ENCODE results near the gene XRN2.
"Not testable (repeated sequence)": the region's sequence is repeated elsewhere in the genome, so short reads cannot be mapped to it uniquely, and the experiment has no call there.

The XRN2 gene

GRCh38 chr20:21391185-21391971 is 88.2 kb downstream of the XRN2 start:
- no peak for DNase-seq

GRCh38 chr20:21391972-21392352 is 88.8 kb downstream of the XRN2 start:
- no peak for DNase-seq

GRCh38 chr20:21393166-21393565 is 90.0 kb downstream of the XRN2 start:
- DNase-seq, result no peak

GRCh38 chr20:21393816-21394519 is 90.8 kb downstream of the XRN2 start:
- no peak for DNase-seq

- DNase-seq, result no peak
Observed at GRCh38 chr20:21394551-21394950, 91.4 kb downstream of the XRN2 start.

- DNase-seq, result no peak
Observed at GRCh38 chr20:21395051-21395665, 92.0 kb downstream of the XRN2 start.

- no peak for DNase-seq
Observed at GRCh38 chr20:21395666-21396598, 92.8 kb downstream of the XRN2 start.

GRCh38 chr20:21396599-21397340 is 93.6 kb downstream of the XRN2 start:
- DNase-seq, result no peak

GRCh38 chr20:21397341-21398108 is 94.4 kb downstream of the XRN2 start, which contains the start of gene NKX2-4:
TSS of gene NKX2-4 (minus strand) at chr20:21397526. CDS start at chr20:21397399, 127 bp downstream.
- no peak for DNase-seq

GRCh38 chr20:21398109-21399004 is 95.2 kb downstream of the XRN2 start:
- no peak for DNase-seq

- DNase-seq, result no peak
Observed at GRCh38 chr20:21399005-21399475, 95.9 kb downstream of the XRN2 start.

GRCh38 chr20:21411725-21412124 is 108.6 kb downstream of the XRN2 start:
- DNase-seq, result no peak

GRCh38 chr20:21413996-21414395 is 110.9 kb downstream of the XRN2 start:
- DNase-seq, result not testable (repeated sequence)

- DNase-seq, result not testable (repeated sequence)
Observed at GRCh38 chr20:21419147-21419546, 116.0 kb downstream of the XRN2 start.

GRCh38 chr20:21421601-21422236 is 118.6 kb downstream of the XRN2 start:
- no peak for DNase-seq

- DNase-seq, result not testable (repeated sequence)
Observed at GRCh38 chr20:21423712-21424111, 120.6 kb downstream of the XRN2 start.

- no peak for DNase-seq
Observed at GRCh38 chr20:21424846-21425245, 121.7 kb downstream of the XRN2 start.

- no peak for DNase-seq
Observed at GRCh38 chr20:21430020-21430419, 126.9 kb downstream of the XRN2 start.

- DNase-seq, result no peak
Observed at GRCh38 chr20:21432911-21433310, 129.8 kb downstream of the XRN2 start.

Measured in 8988T (cell line).